ENCODE results near the gene OPRL1.

- TF ChIP-seq EZH2 (IDR thresholded peaks at IDR 0.05; ENCODE audit: borderline replicate concordance, insufficient read depth, low read depth, low read length, poor library complexity, severe bottlenecking) (no peak), CTCF (IDR thresholded peaks at IDR 0.05) (no peak)
These were observed 36.9 kb downstream of the OPRL1 start for GRCh38 chr20:64116541-64117431.

All from B cell (primary cell).